H9 (cell line): ENCODE results near the gene KLF1. TPM values are rescaled to one million over a fixed set of nuclear protein-coding genes. Genes with fewer than 3 reads are reported as not detected.
A peak's percentile ranks its signal among the peaks of the same experiment; 100 is the strongest.

Source experiments
- DNase-seq: peaks from one replicate; pipeline ENCODE4 v3.0.0-alpha.2; 2017
- H2AFZ ChIP-seq: one replicate; pipeline ENCODE4 v1.6.1; 2013; ENCODE audit warnings: mild to moderate bottlenecking, low read length, control low read depth, moderate library complexity
- H2AK5ac ChIP-seq: 2 replicates; pipeline ENCODE4 v1.6.1; 2013; ENCODE audit warnings: low read length, control low read depth, mixed read lengths; ENCODE audit not compliant: insufficient read length
- H2BK120ac ChIP-seq: one replicate; pipeline ENCODE4 v1.6.1; 2013; ENCODE audit warnings: low read depth, mild to moderate bottlenecking, low read length, control low read depth, inconsistent platforms; ENCODE audit not compliant: poor library complexity, severe bottlenecking
- H2BK12ac ChIP-seq: 2 replicates; pipeline ENCODE4 v1.6.1; 2013; ENCODE audit warnings: low read length, control low read depth, mixed read lengths, low read depth; ENCODE audit not compliant: insufficient read length
- H2BK15ac ChIP-seq: 2 replicates; pipeline ENCODE4 v1.6.1; 2013; ENCODE audit warnings: low read depth, low read length, control low read depth
- H2BK20ac ChIP-seq: one replicate; pipeline ENCODE4 v1.6.1; 2013; ENCODE audit warnings: low read depth, mild to moderate bottlenecking, low read length, control low read depth, inconsistent platforms; ENCODE audit not compliant: poor library complexity, severe bottlenecking
- H2BK5ac ChIP-seq: 2 replicates; pipeline ENCODE4 v1.6.1; 2013; ENCODE audit warnings: low read length, control low read depth, mixed read lengths; ENCODE audit not compliant: insufficient read length
- H3K14ac ChIP-seq: 2 replicates; pipeline ENCODE4 v1.6.1; 2013; ENCODE audit warnings: low read length, control low read depth; ENCODE audit not compliant: insufficient read depth
- H3K18ac ChIP-seq: 2 replicates; pipeline ENCODE4 v1.6.1; 2013; ENCODE audit warnings: low read depth, mild to moderate bottlenecking, mixed read lengths, low read length, control low read depth; ENCODE audit not compliant: insufficient read length
- H3K23ac ChIP-seq: 2 replicates; pipeline ENCODE4 v1.6.1; 2013; ENCODE audit warnings: low read length, control low read depth, mixed read lengths, low read depth; ENCODE audit not compliant: insufficient read length
- H3K23me2 ChIP-seq: 2 replicates; pipeline ENCODE4 v1.6.1; 2013; ENCODE audit warnings: low read depth, mild to moderate bottlenecking, mixed read lengths, low read length, control low read depth; ENCODE audit not compliant: insufficient read length, poor library complexity, severe bottlenecking
- H3K27ac ChIP-seq: 2 replicates; pipeline ENCODE4 v1.5.1; 2013; ENCODE audit warnings: low read length, control low read depth, mixed read lengths, low read depth; ENCODE audit not compliant: insufficient read length
- H3K27me3 ChIP-seq: 2 replicates; pipeline ENCODE4 v1.6.1; 2013; ENCODE audit warnings: low read length, control low read depth, inconsistent platforms; ENCODE audit not compliant: insufficient read depth
- H3K4ac ChIP-seq: 2 replicates; pipeline ENCODE4 v1.6.1; 2013; ENCODE audit warnings: low read depth, mild to moderate bottlenecking, control low read depth, inconsistent platforms, low read length, moderate library complexity
- H3K4me1 ChIP-seq: 2 replicates; pipeline ENCODE4 v1.6.1; 2013; ENCODE audit warnings: low read length, control low read depth, inconsistent platforms; ENCODE audit not compliant: insufficient read depth
- H3K4me2 ChIP-seq: 2 replicates; pipeline ENCODE4 v1.6.1; 2013; ENCODE audit warnings: low read length, control low read depth, mixed read lengths; ENCODE audit not compliant: insufficient read length, insufficient read depth
- H3K56ac ChIP-seq: 2 replicates; pipeline ENCODE4 v1.6.1; 2013; ENCODE audit warnings: low read depth, mild to moderate bottlenecking, mixed read lengths, low read length, control low read depth; ENCODE audit not compliant: insufficient read length
- H3K79me1 ChIP-seq: 2 replicates; pipeline ENCODE4 v1.6.1; 2013; ENCODE audit warnings: low read depth, mild to moderate bottlenecking, moderate library complexity, low read length, control low read depth, inconsistent platforms; ENCODE audit not compliant: insufficient read depth, poor library complexity, severe bottlenecking
- H3K79me2 ChIP-seq: 2 replicates; pipeline ENCODE4 v1.6.1; 2013; ENCODE audit warnings: low read length, control low read depth, inconsistent platforms; ENCODE audit not compliant: insufficient read depth
- H3K9ac ChIP-seq: 2 replicates; pipeline ENCODE4 v1.6.1; 2013; ENCODE audit warnings: low read length, control low read depth, mixed read lengths; ENCODE audit not compliant: insufficient read length; ENCODE audit errors: extremely low read depth
- H3K9me3 ChIP-seq: one replicate; pipeline ENCODE4 v1.6.1; 2013; ENCODE audit warnings: low read depth, low read length, inconsistent platforms; ENCODE audit not compliant: control insufficient read depth
- H3T11ph ChIP-seq: one replicate; pipeline ENCODE4 v1.6.1; 2013; ENCODE audit warnings: mild to moderate bottlenecking, low read length, control low read depth, inconsistent platforms
- H4K20me1 ChIP-seq: one replicate; pipeline ENCODE4 v1.6.1; 2013; ENCODE audit not compliant: control insufficient read depth, insufficient read length, insufficient read depth
- H4K5ac ChIP-seq: 2 replicates; pipeline ENCODE4 v1.6.1; 2013; ENCODE audit warnings: low read depth, mild to moderate bottlenecking, mixed read lengths, low read length, control low read depth; ENCODE audit not compliant: insufficient read length
- H4K8ac ChIP-seq: replicated peaks from 2 replicates; pipeline ENCODE4 v1.6.1; 2013; ENCODE audit warnings: low read length, control low read depth, mixed read lengths, low read depth; ENCODE audit not compliant: insufficient read length
- H4K91ac ChIP-seq: 2 replicates; pipeline ENCODE4 v1.6.1; 2013; ENCODE audit warnings: low read depth, mild to moderate bottlenecking, moderate library complexity, mixed read lengths, low read length, control low read depth; ENCODE audit not compliant: insufficient read length
- H3K27ac Mint-ChIP-seq, 3 experiments: 2 replicates in 2 of 3; 3 replicates in 1 of 3; pipeline ENCODE4 v1.8.0; 2020 to 2021; ENCODE audit warnings: mixed read lengths in 3 of 3, mild to moderate bottlenecking in 1 of 3, moderate library complexity in 1 of 3
- H3K27me3 Mint-ChIP-seq: 2 replicates; pipeline ENCODE4 v1.8.0; 2021; ENCODE audit warnings: low read depth, mild to moderate bottlenecking, moderate library complexity, mixed read lengths
- H3K36me3 Mint-ChIP-seq, 3 experiments: 2 replicates in 2 of 3; 3 replicates in 1 of 3; pipeline ENCODE4 v1.8.0; 2020 to 2021; ENCODE audit warnings: low read depth in 3 of 3, mixed read lengths in 3 of 3; ENCODE audit not compliant: insufficient read depth in 1 of 3
- H3K4me1 Mint-ChIP-seq, 2 experiments: 2 replicates each; pipeline ENCODE4 v1.8.0; 2020; ENCODE audit warnings: mixed read lengths in 2 of 2
- H3K4me3 Mint-ChIP-seq, 2 experiments: 2 replicates in 1 of 2; 3 replicates in 1 of 2; pipeline ENCODE4 v1.8.0; 2020 to 2021; ENCODE audit warnings: mild to moderate bottlenecking in 2 of 2, mixed read lengths in 2 of 2, moderate library complexity in 1 of 2
- H3K9me3 Mint-ChIP-seq, 2 experiments: 2 replicates in 1 of 2; 3 replicates in 1 of 2; pipeline ENCODE4 v1.8.0; 2020; ENCODE audit warnings: mild to moderate bottlenecking in 2 of 2, mixed read lengths in 2 of 2, moderate library complexity in 1 of 2
- CTCF ChIP-seq: fragments of 200-600 bp; sonication (generic); conservative IDR thresholded peaks from 3 replicates; pipeline ENCODE4 v1.8.0; 2021; ENCODE audit warnings: antibody characterized with exemption, mild to moderate bottlenecking
- WGBS: extraction: QIAGEN DNeasy Blood & Tissue Kit; methylation state at CpG from one replicate; pipeline ENCODE4 v1.1.7; 2013; ENCODE audit warnings: missing lambda C conversion rate, low lambda C conversion rate, mixed read lengths; ENCODE audit not compliant: insufficient read length; ENCODE audit errors: extremely low coverage; 5-methylcytosine and 5-hydroxymethylcytosine counted together
- total RNA-seq: library from RNA; stranded (reverse); gene quantifications from 2 replicates; pipeline ENCODE4 v1.2.1, GENCODE V29; 2021

KLF1 gene
- total RNA-seq, 1 experiment from 2014 or later: 0.37 TPM

GRCh38 chr19:12884926-12885748 is 1.9 kb downstream of the KLF1 start:
- H4K20me1 ChIP-seq: no peaks in the 10 kb centered on the region
- peak overlapping the region; percentile 81 for H3K18ac ChIP-seq
- no peak overlapping the region for H2BK5ac ChIP-seq
- Mint-ChIP-seq H3K27me3 (peaks cover 54% of the 10 kb centered on the region), H3K36me3 (peaks cover 0 to 6% (median 4%) of the 10 kb centered on the region in 3 experiments; a peak in 3 of 7 replicates), H3K27ac (peak overlapping the region in 2 of 3 experiments; percentile 40 to 92; a peak in 3 of 7 replicates), H3K4me3 (peak overlapping the region; percentile 81 to 89), H3K9me3 (peaks cover 16% of the 10 kb centered on the region in 2 experiments), H3K4me1 (peaks cover 13 to 18% of the 10 kb centered on the region in 2 experiments)
- WGBS: no CpG with 5 or more reads among the region's 73 CpGs
- H3K9ac ChIP-seq: peak overlapping the region; percentile 9
- no peak overlapping the region for H3T11ph ChIP-seq
- H3K23me2 ChIP-seq: peaks cover 6% of the 10 kb centered on the region
- H3K9me3 ChIP-seq: no peaks in the 10 kb centered on the region
- H4K5ac ChIP-seq: peak overlapping the region; percentile 9
- H3K79me2 ChIP-seq: no peaks in the 10 kb centered on the region
- no peak overlapping the region for H4K91ac ChIP-seq
- peak overlapping the region; percentile 85 for H3K14ac ChIP-seq
- no peak overlapping the region for H2BK12ac ChIP-seq
- H3K4me2 ChIP-seq: peak overlapping the region; percentile 79
- H3K56ac ChIP-seq: no peak overlapping the region
- no peak overlapping the region for H2AFZ ChIP-seq
- no peaks in the 10 kb centered on the region for H3K4me1 ChIP-seq
- no peak overlapping the region for H2BK120ac ChIP-seq
- no peaks in the 10 kb centered on the region for H3K79me1 ChIP-seq
- no peak overlapping the region for H2AK5ac ChIP-seq
- H2BK20ac ChIP-seq: no peak overlapping the region
- DNase-seq: peak; percentile 99
- peak; percentile 91 for TF ChIP-seq CTCF
- H3K27me3 ChIP-seq: 0 out of 2 replicates have a peak, but pooled peaks cover 1% of the 10 kb centered on the region
- H3K27ac ChIP-seq: peak overlapping the region; percentile 28
- no peak overlapping the region for H3K23ac ChIP-seq
- H3K4ac ChIP-seq: no peak overlapping the region
- H4K8ac ChIP-seq: no peak overlapping the region
- no peak overlapping the region for H2BK15ac ChIP-seq
